ENCODE measurements around the gene CNIH3. TPM values are rescaled to one million over a fixed set of nuclear protein-coding genes. Genes with fewer than 3 reads are reported as not detected.

Gene CNIH3
- polyA plus RNA-seq, 1 donor (not counting 4 experiments of a cell fraction or from before 2014, with no cell fraction given): 0.81 TPM

DNA sequence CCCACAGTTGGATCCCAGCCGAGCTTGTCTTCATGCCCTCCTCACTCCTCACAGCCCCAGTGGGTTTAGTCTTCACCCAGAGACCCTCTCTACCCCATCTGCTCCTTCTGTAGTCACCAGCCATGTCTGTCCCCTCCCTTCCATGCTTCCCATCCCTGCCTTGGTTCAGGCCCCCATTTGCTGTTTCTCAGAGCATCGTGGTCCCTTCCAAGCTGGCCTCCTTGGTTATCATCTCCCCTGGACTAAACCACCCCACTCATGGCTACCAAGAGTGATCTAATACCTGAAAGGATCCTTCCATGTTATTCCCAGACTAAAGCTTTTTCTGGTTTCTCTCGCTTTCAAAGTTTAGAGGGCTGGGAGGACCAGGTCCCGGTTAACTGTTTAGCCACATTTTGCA lies 8.3 kb downstream of the CNIH3 start:
- no peak for TF ChIP-seq EZH2 (IDR thresholded peaks at IDR 0.05; ENCODE audit: low read length)
- TF ChIP-seq, protein P1, sequence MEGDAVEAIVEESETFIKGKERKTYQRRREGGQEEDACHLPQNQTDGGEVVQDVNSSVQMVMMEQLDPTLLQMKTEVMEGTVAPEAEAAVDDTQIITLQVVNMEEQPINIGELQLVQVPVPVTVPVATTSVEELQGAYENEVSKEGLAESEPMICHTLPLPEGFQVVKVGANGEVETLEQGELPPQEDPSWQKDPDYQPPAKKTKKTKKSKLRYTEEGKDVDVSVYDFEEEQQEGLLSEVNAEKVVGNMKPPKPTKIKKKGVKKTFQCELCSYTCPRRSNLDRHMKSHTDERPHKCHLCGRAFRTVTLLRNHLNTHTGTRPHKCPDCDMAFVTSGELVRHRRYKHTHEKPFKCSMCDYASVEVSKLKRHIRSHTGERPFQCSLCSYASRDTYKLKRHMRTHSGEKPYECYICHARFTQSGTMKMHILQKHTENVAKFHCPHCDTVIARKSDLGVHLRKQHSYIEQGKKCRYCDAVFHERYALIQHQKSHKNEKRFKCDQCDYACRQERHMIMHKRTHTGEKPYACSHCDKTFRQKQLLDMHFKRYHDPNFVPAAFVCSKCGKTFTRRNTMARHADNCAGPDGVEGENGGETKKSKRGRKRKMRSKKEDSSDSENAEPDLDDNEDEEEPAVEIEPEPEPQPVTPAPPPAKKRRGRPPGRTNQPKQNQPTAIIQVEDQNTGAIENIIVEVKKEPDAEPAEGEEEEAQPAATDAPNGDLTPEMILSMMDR (optimal IDR thresholded peaks at IDR 0.05 in 1 of 3, IDR thresholded peaks at IDR 0.05 in 1 of 3, conservative IDR thresholded peaks at IDR 0.05 in 1 of 3; ENCODE audit: extremely low read depth in 1 of 3, insufficient read depth in 2 of 3, low read length in 3 of 3): no peak
- no peak overlapping the region for H3K9ac ChIP-seq (ENCODE audit: control insufficient read depth, extremely low read depth, insufficient read depth, low read length)

DNA sequence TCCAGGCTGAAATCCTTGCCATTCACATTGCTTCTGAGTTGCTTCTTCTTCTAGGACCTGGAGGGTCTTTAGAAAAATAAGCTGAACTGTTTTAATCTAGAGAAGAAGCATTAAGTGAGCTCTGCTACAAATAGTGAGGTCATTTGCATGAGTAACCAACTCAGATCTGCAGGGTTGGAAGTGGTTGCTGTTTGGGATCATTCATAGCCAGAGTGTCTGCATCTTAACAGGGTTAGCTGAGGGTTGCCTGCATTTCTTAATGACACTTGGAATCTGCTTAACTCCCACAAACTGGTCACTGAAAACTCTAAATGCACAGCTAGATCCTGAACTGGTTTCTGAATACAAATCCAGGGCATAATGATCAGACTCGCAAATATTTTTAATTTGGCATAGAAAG lies 9.9 kb downstream of the CNIH3 start:
- H3K9ac ChIP-seq (ENCODE audit: control insufficient read depth, extremely low read depth, insufficient read depth, low read length): no peak overlapping the region
- no peak overlapping the region for H3K4me3 ChIP-seq (ENCODE audit: control insufficient read depth in 2 of 3, extremely low read depth in 1 of 3, insufficient read depth in 2 of 3, low read depth in 1 of 3, low read length in 3 of 3)
- H3K4me1 ChIP-seq (ENCODE audit: control insufficient read depth, extremely low read depth, insufficient read depth, low read length): peaks cover 14% of the 10 kb centered on the region
- H3K4me2 ChIP-seq (ENCODE audit: control insufficient read depth, extremely low read depth, insufficient read depth, low read depth, low read length): no peak overlapping the region
- no peak for FAIRE-seq
- DNase-seq (ENCODE audit: low read depth, low spot score): no peak
- H2AFZ ChIP-seq (ENCODE audit: control insufficient read depth, low read length): no peak overlapping the region
- no peak overlapping the region for H3K27ac ChIP-seq (ENCODE audit: control insufficient read depth, insufficient read depth, low read length)
- dilution Hi-C loops (cut with MboI; ENCODE audit: extremely low pct_ligation_motif_present, low sequenced_read_pairs): no loop called here
- TF ChIP-seq EZH2 (IDR thresholded peaks at IDR 0.05; ENCODE audit: low read length): no peak
- TF ChIP-seq, protein P1 (optimal IDR thresholded peaks at IDR 0.05 in 1 of 3, IDR thresholded peaks at IDR 0.05 in 1 of 3, conservative IDR thresholded peaks at IDR 0.05 in 1 of 3; ENCODE audit: extremely low read depth in 1 of 3, insufficient read depth in 2 of 3, low read length in 3 of 3): no peak
- no peaks in the 10 kb centered on the region for H4K20me1 ChIP-seq (ENCODE audit: control insufficient read depth, extremely low read depth, insufficient read depth, low read length)
- H3K9me3 ChIP-seq (ENCODE audit: control insufficient read depth, low read depth, low read length): no peaks in the 10 kb centered on the region
- no peaks in the 10 kb centered on the region for H3K9me1 ChIP-seq (ENCODE audit: control insufficient read depth, extremely low read depth, insufficient read depth, low read length)
- no peaks in the 10 kb centered on the region for H3K79me2 ChIP-seq (ENCODE audit: control insufficient read depth, insufficient read depth, low read length)
- no peaks in the 10 kb centered on the region for H3K36me3 ChIP-seq (ENCODE audit: control insufficient read depth in 2 of 2, extremely low read depth in 1 of 2, insufficient read depth in 2 of 2, low read length in 2 of 2)
- H3K27me3 ChIP-seq (ENCODE audit: control insufficient read depth, extremely low read depth, insufficient read depth, low read length): peaks cover 6% of the 10 kb centered on the region

More for the DNA sequence above, 8.3 kb downstream of the CNIH3 start:
- no peak for DNase-seq (ENCODE audit: low read depth, low spot score)
- H4K20me1 ChIP-seq (ENCODE audit: control insufficient read depth, extremely low read depth, insufficient read depth, low read length): no peaks in the 10 kb centered on the region
- H3K4me1 ChIP-seq (ENCODE audit: control insufficient read depth, extremely low read depth, insufficient read depth, low read length): peaks cover 14% of the 10 kb centered on the region
- H3K36me3 ChIP-seq (ENCODE audit: control insufficient read depth in 2 of 2, extremely low read depth in 1 of 2, insufficient read depth in 2 of 2, low read length in 2 of 2): no peaks in the 10 kb centered on the region
- H3K27ac ChIP-seq (ENCODE audit: control insufficient read depth, insufficient read depth, low read length): no peak overlapping the region
- no peak overlapping the region for H2AFZ ChIP-seq (ENCODE audit: control insufficient read depth, low read length)
- no peaks in the 10 kb centered on the region for H3K79me2 ChIP-seq (ENCODE audit: control insufficient read depth, insufficient read depth, low read length)
- H3K4me3 ChIP-seq (ENCODE audit: control insufficient read depth in 2 of 3, extremely low read depth in 1 of 3, insufficient read depth in 2 of 3, low read depth in 1 of 3, low read length in 3 of 3): no peak overlapping the region
- no peaks in the 10 kb centered on the region for H3K9me3 ChIP-seq (ENCODE audit: control insufficient read depth, low read depth, low read length)
- FAIRE-seq: no peak
- H3K27me3 ChIP-seq (ENCODE audit: control insufficient read depth, extremely low read depth, insufficient read depth, low read length): peaks cover 12% of the 10 kb centered on the region
- dilution Hi-C loops (cut with MboI; ENCODE audit: extremely low pct_ligation_motif_present, low sequenced_read_pairs): no loop called here
- no peak overlapping the region for H3K4me2 ChIP-seq (ENCODE audit: control insufficient read depth, extremely low read depth, insufficient read depth, low read depth, low read length)
- H3K9me1 ChIP-seq (ENCODE audit: control insufficient read depth, extremely low read depth, insufficient read depth, low read length): no peaks in the 10 kb centered on the region

All from keratinocyte (primary cell).